Vagina (tissue), 2 donors: ENCODE data around the gene DLEC1.

Experiments
- CTCF ChIP-seq, 3 experiments: fragments of 450-650 bp in 2 of 3; fragments of 200-600 bp in 1 of 3; sonication (generic) in 1 of 3; IDR thresholded peaks; one replicate each; pipeline ENCODE4 v1.5.1; 2017 to 2019; ENCODE audit warnings: antibody characterized with exemption in 3 of 3, mild to moderate bottlenecking in 2 of 3, moderate library complexity in 2 of 3
- POLR2A ChIP-seq, 2 donors: fragments of 450-650 bp; IDR thresholded peaks; one replicate each; pipeline ENCODE4 v1.6.1; 2017; ENCODE audit warnings: antibody characterized with exemption in 2 of 2, mild to moderate bottlenecking in 2 of 2, moderate library complexity in 2 of 2

DNA sequence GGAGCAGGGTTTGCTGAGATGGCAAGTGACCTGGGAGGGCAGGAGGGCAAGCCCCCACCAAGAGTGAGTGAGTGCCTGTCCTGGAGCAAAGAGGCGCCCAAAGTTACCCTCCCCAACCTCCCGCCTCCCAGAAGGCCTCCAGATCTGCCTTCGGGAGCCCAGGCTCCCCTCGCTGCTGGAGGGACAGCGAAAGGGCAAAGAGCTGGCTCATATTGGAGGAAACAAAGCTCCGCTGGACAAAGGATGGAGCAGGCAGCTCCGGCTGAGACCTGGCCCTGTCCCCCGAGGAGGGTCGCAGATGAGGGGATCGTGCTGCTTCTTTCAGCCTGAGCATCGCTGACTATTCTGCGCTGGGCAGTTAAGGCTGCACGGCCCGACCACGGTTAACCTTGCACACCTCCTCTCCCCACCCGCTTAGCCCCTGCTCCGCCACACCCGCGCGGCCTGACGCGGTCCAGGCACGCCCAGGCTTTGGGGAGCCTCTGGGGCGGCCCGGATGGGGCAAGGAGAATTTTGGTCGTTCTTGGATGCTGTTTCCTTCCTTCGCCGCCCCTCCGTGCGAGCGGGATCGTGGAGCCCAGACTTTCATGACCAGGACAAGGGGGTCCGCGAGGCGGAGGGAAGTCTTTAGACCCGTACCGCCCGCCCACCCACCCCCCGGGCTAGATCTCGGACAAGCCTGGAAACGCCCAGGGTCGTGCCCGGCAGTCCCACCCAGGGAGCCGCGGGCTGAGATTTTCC is 10.2 kb upstream of the DLEC1 start:
- TF ChIP-seq CTCF (IDR thresholded peaks at IDR 0.05) (no peak), POLR2A (IDR thresholded peaks at IDR 0.05) (no peak)
